Neutrophil (primary cell): ENCODE data around the gene NPAS2.
A peak's percentile ranks its signal among the peaks of the same experiment; 100 is the strongest.

Experiments
- H3K27ac ChIP-seq: fragments of 200-600 bp; sonication (generic); 2 replicates; pipeline ENCODE4 v1.5.1; 2016; ENCODE audit warnings: mild to moderate bottlenecking, moderate library complexity
- H3K27me3 ChIP-seq: fragments of 200-600 bp; sonication (generic); 2 replicates; pipeline ENCODE4 v1.6.0; 2016; ENCODE audit warnings: mild to moderate bottlenecking
- H3K36me3 ChIP-seq: fragments of 200-600 bp; sonication (generic); 2 replicates; pipeline ENCODE4 v1.5.1; 2017
- H3K4me1 ChIP-seq, 2 experiments: fragments of 200-600 bp in 1 of 2; sonication (generic) in 1 of 2; 1 replicate in 1 of 2; 2 replicates in 1 of 2; pipeline versions ENCODE4 v1.5.1 to v1.6.1; 2013 to 2016; ENCODE audit warnings: low read depth in 1 of 2, low read length in 1 of 2, mild to moderate bottlenecking in 1 of 2, moderate library complexity in 1 of 2; ENCODE audit not compliant: control insufficient read depth in 1 of 2, insufficient read depth in 1 of 2
- H3K4me3 ChIP-seq, 2 experiments: fragments of 200-600 bp in 1 of 2; sonication (generic) in 1 of 2; 1 replicate in 1 of 2; 2 replicates in 1 of 2; pipeline ENCODE4 v1.5.1; 2013 to 2016; ENCODE audit warnings: low read depth in 1 of 2, low read length in 1 of 2, mild to moderate bottlenecking in 1 of 2, moderate library complexity in 1 of 2
- H3K9me3 ChIP-seq: fragments of 200-600 bp; sonication (generic); 2 replicates; pipeline ENCODE4 v1.5.1; 2016
- TF ChIP-seq, protein P1 (sequence below): fragments of 200-600 bp; sonication (generic); IDR thresholded peaks from 2 replicates; pipeline ENCODE4 v1.5.1; 2016; ENCODE audit warnings: antibody characterized with exemption

NPAS2 gene

GRCh38 chr2:101038455-101039255 is 218.7 kb downstream of the NPAS2 start:
- H3K9me3 ChIP-seq: no peaks in the 10 kb centered on the region
- H3K27ac ChIP-seq: peak overlapping the region; percentile 17
- peaks cover 40% of the 10 kb centered on the region for H3K36me3 ChIP-seq
- H3K4me3 ChIP-seq: no peak overlapping the region
- H3K27me3 ChIP-seq: no peaks in the 10 kb centered on the region
- TF ChIP-seq, protein P1, sequence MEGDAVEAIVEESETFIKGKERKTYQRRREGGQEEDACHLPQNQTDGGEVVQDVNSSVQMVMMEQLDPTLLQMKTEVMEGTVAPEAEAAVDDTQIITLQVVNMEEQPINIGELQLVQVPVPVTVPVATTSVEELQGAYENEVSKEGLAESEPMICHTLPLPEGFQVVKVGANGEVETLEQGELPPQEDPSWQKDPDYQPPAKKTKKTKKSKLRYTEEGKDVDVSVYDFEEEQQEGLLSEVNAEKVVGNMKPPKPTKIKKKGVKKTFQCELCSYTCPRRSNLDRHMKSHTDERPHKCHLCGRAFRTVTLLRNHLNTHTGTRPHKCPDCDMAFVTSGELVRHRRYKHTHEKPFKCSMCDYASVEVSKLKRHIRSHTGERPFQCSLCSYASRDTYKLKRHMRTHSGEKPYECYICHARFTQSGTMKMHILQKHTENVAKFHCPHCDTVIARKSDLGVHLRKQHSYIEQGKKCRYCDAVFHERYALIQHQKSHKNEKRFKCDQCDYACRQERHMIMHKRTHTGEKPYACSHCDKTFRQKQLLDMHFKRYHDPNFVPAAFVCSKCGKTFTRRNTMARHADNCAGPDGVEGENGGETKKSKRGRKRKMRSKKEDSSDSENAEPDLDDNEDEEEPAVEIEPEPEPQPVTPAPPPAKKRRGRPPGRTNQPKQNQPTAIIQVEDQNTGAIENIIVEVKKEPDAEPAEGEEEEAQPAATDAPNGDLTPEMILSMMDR: no peak
- peaks cover 54 to 55% of the 10 kb centered on the region in 2 experiments for H3K4me1 ChIP-seq

DNA sequence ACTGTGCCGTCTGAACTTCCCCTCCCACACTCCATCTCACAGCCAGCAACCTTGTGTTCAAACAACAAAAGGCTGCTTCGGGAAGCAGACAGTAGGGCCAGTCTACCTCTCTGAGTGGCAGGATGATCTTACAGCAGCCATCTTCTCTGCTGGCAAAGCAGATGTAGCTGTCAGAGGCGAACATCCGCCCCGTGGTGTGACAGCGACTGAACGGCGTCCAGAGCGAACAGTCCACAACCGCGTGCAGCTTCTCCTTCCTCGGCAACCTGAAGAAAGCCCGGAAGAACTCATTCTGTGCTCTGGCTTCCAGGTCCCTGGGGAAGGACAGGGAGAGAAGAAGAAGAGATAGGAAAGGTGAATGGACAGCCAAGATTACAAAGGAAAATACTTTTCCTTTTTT is 220.1 kb downstream of the NPAS2 start:
- Histone ChIP-seq H3K27ac (peak overlapping the region; percentile 83), H3K9me3 (no peaks in the 10 kb centered on the region), H3K36me3 (peaks cover 26% of the 10 kb centered on the region), H3K4me1 (peaks cover 64 to 65% of the 10 kb centered on the region in 2 experiments), H3K4me3 (no peak overlapping the region), H3K27me3 (no peaks in the 10 kb centered on the region)
- TF ChIP-seq, protein P1: no peak

GRCh38 chr2:101040761-101041160 is 220.8 kb downstream of the NPAS2 start:
- Histone ChIP-seq H3K27me3 (no peaks in the 10 kb centered on the region), H3K36me3 (peaks cover 19% of the 10 kb centered on the region), H3K4me3 (no peak overlapping the region), H3K4me1 (peaks cover 64 to 65% of the 10 kb centered on the region in 2 experiments), H3K27ac (peak overlapping the region; percentile 83), H3K9me3 (no peaks in the 10 kb centered on the region)
- TF ChIP-seq, protein P1: no peak

GRCh38 chr2:101041413-101041812 is 221.5 kb downstream of the NPAS2 start:
- Histone ChIP-seq H3K27me3 (no peaks in the 10 kb centered on the region), H3K36me3 (peaks cover 13% of the 10 kb centered on the region), H3K4me3 (no peak overlapping the region), H3K4me1 (peaks cover 64 to 65% of the 10 kb centered on the region in 2 experiments), H3K9me3 (no peaks in the 10 kb centered on the region), H3K27ac (peak overlapping the region; percentile 83)
- TF ChIP-seq, protein P1: no peak

GRCh38 chr2:101045330-101045729 is 225.4 kb downstream of the NPAS2 start:
- H3K27ac ChIP-seq: no peak overlapping the region
- TF ChIP-seq, protein P1: no peak
- no peaks in the 10 kb centered on the region for H3K9me3 ChIP-seq
- no peak overlapping the region for H3K4me3 ChIP-seq
- no peaks in the 10 kb centered on the region for H3K27me3 ChIP-seq
- H3K36me3 ChIP-seq: peaks cover 7% of the 10 kb centered on the region
- peaks cover 44 to 46% of the 10 kb centered on the region in 2 experiments for H3K4me1 ChIP-seq
